CD4-positive, alpha-beta T cell treated with Interleukin-15 for 1 hour (primary cell): ENCODE data around the gene CELA2A.

Source experiments
- DNase-seq: peaks from one replicate; pipeline ENCODE4 v3.0.0-alpha.2; 2020

The CELA2A gene

DNA sequence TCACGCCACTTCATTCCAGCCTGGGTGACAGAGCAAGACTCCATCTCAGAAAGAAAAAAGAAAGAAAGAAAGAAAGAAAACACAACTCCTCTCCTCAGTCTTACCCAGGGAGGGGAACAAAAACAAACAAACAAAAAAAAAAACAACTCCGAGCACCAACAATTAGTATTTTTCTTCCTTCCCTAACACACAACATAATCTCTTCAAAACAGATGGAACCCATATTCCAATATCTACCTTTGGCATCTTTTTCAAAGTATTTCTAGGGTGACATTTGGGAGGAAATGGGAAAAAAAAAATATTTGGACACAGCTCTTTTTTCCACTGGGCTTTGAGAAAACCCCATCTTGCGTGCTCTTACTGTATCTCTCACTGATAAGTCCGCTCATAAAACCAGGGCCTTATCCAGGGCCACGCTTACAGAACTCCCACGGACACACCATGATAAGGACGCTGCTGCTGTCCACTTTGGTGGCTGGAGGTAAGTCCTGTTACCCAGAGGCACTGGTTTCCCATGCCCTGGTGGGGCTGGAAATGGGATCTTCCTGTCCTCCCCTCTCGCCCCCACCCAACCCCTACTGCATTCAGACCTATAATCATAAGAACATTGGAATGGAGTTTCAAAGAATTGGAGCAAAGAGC is at the start of gene CELA2A:
Gene CELA2A, plus strand, starts transcription at position 420 of the 642 bp plus-strand sequence. Its CDS starts 22 bp downstream, at position 442.
- no peak for DNase-seq

DNA sequence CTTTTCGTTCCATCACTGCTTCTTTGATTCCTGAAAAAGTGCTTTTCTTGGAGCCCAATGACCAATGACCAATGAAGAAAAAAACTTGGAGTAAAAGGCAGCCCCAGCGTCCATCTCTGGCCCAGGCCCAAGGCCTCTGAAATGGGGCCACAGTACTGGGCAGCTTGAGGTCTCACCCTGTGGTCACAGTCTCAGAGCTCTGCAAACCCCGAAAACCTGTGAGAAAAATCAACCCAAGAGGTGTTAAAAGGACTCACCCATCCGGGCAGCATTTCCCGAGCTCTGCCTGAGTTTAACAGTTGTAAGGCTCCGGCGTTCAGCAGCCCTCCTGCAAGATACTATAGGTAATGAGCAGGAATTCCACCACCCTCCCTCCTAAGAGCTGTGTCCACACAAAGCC is 49.0 kb upstream of the CELA2A start:
- no peak for DNase-seq

DNA sequence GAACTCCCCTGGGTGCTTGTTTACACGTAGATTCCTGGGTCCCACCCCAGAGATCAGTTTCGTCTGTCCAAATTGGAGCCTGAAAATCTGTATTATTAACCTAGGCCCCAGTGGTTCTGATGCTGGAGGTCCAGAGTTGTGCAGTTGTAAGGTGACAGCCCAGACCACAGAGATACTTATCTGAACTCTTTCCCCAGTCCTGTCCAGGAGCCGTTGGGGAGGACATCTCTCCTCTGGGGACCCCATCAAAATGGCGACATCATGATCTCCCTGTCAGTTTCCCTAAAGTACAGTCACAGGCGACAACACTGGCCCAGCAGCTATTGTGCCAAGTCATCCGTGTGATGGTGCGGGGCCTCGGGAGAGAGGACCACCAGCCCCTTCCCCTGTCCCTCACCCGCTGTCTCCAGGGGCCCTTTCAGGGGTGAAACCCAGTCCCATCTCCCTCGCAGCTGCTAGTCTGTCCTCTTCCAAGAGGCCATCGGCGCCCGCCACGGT is 47.6 kb upstream of the CELA2A start:
- no peak for DNase-seq

DNA sequence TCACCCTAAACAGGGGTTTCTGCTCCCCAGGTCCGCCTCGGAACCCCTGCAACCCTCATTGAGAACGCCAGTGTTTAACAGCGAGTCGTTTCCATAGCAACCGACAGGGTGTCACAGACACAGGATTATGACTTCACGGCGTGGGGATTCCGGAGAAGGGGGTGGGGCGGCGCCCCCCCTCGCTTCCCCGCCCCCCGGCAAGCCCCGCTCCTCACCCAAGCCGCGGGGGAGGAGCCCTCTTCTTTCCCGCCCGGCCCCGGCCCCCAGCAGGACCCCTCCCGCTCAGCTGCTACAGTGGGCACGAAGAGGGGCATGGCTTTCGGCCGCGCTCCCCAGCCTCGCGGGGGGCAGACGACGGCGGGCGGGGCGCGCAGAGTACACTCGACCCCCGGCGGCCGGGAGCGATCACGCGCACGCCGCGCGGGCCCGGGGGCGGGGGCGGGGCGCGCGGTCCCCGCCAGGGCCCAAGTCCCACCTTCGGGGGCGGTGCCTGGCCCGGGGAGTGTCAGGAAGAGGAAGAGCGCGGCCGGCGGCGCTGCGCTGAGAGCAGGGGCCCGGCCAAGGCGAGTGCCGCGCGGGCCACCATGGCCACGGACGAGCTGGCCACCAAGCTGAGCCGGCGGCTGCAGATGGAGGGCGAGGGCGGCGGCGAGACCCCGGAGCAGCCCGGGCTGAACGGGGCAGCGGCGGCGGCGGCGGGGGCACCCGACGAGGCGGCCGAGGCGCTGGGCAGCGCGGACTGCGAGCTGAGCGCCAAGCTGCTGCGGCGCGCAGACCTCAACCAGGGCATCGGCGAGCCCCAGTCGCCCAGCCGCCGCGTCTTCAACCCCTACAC is 46.9 kb upstream of the CELA2A start, which contains the start of gene EFHD2:
Gene EFHD2, plus strand, starts transcription at position 501 of the 835 bp plus-strand sequence. Its CDS starts 84 bp downstream, at position 585.
- DNase-seq, result peak; percentile 96

DNA sequence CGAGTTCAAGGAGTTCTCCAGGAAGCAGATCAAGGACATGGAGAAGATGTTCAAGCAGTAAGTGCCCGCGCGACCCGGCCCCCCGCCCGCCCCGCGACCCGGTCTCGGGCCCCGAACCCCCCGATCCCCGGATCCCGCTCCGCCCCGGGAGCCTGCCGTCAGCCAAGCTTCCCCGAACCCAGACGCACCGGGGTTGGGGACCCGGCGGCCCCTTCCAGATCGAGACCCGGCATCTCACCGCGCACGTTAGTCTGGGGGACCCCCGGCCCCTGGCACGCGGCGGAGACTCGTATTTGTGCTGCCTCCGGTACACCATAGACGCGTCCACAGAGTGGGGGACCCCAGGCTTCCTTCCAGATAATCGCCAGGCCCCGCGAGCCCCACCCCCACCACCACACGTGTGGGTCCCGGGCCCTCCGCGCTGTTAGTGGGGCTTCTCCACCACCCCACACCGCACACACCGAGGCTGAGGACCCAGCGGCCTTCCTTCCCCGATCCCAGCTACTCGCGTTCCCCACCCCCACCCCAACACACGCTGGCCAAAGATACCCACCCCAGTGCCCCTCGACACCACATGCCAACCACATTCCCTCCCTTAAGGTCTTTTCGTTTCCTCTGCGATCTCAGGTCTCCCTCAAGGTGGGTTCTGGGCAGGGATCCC is 46.2 kb upstream of the CELA2A start:
- DNase-seq, result no peak

DNA sequence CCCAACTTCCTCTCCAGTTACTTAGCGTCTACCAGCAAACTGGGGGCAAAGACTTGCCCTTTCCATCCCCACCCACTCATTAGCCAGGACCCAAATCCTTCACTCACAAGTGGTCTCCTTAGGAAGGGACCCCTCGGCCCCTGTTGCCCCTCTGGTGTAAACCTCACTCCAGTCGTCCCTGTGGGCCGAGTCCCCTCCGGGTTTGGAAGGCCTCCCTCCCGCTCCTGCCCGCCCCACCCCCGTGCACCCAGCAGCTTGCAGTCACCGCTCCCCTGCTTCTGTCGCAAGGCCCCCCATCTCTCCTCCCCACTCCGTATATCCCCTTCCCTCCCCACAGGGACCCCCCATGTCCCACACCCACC is 45.7 kb upstream of the CELA2A start:
- no peak for DNase-seq

DNA sequence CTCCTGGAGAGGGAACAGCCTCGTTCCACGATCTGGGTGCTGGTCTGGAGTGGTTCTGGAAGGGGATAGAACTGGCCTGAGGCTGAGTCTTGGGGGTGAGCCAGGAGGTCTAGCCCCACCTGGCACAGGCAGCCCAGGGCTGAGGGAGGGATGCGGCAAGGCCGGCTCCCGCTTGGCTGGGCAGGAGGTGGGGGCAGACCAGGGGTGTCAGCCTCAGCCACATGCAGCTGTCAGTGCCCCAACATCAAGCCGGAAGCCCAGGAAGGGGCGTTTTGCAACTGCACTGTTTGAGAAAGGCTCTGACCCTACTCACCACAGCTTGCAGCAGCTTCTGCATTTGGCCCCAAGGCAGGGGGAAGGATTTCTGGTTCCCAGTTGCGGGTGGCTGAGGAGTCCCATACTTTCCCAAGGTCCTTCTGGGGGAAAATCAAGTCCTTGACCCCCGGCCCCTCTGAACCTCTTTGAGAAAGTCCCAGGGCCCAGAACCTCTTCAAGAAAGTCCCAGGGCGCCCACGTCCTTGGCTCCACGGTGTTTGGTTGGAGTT is 44.9 kb upstream of the CELA2A start:
- DNase-seq, result peak; percentile 83

DNA sequence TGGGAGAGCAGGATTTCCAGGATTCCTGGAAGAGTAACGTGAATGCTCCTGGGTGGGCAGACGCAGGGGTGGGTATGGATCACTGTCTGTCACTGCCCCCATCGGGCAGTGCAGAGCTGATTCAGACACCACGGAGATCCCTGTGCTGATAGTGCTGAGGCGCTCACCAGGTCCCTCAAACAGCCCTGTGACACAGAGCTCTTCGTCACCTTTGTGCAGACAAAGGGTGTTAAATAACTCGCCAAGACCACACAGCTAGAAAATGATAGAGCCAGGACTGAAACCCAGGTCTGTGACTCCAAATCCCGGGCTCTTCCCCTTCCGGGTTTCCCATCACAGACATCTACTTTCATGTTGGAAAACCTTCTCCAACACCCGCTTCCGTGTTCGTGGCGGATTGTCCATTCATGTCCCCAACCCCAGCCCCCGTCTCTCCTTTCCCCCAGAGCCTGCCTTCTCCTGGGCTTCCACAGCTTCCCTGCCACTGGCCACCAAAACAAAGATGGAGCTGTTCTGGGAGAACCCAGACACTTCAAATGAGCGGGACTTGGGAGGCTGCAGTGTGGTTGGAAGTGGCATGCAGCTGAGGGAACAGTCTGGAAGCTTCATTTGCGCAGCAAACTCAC is 44.2 kb upstream of the CELA2A start:
- DNase-seq, result peak; percentile 65

DNA sequence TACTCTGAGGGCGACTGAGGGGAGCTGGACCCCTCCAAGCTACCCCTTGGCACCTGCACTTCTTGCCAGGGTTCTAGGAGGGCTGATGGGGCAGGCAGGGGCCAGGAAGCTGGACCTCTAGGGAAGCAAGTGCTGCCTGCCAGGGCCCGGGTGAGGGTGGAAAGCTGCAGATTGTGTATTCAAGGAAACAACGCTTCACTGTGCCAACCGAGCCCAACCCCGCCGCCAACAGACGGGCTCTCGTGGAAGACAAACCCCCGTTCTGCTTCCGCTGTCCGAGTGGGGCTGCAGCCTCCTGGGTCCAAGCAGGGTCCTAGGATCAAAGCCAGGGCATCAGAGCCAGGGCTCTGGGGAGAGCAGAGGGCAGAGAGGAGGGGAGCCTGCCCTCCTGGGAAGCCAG is 43.7 kb upstream of the CELA2A start:
- no peak for DNase-seq

DNA sequence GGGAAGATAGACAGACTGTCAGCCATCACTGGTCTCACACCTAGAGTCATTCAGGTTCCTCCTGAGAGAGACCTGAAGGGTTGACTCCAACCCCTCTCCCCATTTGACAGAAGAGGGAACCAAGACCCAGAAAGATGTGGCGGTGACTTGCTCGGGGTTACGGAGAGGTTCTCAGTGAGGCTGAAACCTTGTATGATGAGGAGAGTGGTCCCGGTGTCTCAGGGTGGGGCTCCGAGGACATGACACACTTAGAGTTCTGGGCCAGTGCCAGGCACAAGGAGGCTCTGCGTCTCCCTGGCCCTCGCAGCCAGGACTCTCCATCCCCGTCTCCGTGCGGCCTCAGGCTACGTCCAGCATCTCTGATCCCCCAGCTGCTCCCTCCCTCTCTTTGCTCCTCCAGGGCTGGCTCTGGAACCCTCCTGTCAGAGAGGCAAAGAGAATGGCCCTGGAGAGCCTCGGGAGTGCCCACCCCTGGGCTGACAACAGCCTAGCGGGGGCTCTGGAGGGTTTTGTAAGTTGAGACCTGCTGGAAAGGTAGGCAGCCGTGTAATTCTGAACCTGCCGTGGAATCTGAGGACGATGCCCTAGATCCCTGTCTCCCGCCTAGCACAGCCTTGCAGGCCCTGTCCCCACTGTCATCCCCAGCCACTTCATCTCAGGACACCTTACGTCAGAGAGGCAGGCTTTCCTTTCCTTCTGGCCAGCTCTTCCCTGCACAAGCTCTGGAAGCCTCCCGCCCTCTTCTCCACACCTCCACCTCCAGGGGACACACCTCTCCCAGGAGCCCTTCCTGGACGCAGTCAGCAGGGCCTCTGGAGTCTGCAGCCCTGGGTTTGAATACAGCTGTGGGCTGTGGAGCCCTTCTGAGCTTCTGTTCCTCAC is 42.7 kb upstream of the CELA2A start:
- no peak for DNase-seq

DNA sequence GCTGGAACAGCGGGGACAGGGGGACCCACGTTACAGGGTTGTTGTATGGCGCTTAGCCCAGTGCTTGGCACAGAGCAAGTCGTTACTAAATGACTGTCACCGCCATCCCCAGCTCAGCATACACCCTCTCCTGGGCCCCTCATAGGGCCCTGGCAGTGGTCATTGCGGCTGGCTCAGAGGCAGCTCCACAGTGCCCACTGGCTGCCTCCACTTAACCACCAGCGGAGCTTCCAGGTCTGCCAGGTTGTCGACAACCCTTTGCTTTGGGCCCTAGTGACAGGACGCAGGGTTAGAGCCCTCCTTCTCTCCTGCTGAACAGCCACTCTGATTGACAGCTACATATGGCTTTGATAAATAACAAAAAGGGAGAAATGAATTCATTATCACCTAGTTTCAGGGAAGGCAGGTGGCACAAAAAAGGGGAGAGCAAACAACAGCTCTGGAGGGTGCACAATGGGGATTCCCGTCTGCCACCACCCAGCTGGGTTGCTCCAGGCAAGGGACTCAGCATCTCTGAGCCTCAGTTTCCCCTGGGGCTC is 42.0 kb upstream of the CELA2A start:
- no peak for DNase-seq

DNA sequence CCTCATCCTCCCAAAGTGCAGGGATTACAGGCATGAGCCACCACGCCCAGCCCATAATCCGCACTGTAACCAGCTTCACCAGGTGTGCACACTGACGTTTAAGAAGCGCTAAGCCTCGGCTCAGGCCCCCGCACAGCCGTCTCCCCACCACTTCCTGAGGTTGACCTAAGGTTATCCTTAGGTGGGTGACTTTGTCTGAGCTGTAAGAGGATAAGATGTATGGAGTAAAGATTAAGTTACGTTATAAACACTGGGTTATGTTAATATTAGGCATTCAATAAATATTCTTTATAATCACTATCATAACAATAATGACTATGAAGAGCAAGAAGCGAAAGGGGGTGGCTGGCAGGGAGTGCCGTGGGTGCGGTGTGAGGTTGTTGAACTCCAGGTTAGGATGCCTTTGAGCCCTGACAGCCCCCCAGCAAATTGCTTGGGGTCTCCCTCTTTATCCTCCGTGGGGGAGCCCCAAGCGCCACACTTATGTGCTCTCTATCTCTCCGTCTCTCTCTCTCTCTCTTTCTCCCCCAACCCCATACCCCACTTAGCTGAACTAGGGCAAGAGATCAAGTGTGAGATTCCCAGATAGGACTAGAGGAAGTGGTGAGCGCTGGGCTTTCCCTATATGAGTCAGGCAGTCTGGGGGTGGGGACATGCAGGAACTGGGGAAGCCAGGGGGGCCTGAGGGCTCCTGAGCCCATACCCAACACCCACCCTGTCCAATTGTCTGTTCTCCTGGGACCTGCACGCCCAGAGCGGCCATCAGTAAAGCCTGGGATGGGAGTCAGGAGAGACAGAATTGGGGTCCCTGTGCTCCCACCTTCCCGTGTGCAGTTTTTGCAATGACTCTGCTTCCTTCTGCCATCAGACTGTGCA is 39.2 kb upstream of the CELA2A start:
- peak; percentile 78 for DNase-seq

DNA sequence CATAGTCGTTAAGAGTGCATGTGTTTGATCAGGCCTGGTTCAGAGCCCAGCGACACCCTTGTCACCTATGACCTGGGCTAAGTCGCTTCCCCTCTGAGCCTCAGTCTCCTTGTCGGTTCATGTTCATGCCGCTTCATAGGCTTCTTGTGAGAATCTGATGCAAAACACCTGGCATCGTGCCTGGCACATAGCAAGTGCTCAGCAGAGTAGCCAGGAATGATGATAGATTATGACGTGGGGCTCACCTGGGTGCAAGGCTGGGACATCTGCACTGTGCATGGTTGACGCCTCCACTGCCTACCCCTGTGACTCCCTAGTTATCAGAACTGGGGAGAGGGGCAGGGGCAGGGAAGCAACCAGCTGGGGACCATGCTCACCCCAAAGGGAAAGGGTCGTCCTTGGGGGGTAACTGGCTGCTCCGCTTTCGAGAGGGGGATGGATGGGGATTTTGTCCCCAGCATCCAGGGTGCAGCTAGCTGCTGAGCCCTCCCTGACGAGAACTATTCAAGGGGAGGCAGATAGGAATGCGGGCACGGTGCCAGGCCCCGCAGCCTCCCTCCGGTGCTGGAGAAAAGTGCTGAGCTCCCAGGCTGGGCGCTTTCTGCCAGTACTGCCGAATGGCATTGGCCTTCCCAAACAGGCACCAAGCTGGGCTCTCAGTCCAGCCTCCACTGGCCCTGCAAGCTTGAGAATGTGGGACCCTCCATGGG is 37.6 kb upstream of the CELA2A start:
- DNase-seq, result no peak

DNA sequence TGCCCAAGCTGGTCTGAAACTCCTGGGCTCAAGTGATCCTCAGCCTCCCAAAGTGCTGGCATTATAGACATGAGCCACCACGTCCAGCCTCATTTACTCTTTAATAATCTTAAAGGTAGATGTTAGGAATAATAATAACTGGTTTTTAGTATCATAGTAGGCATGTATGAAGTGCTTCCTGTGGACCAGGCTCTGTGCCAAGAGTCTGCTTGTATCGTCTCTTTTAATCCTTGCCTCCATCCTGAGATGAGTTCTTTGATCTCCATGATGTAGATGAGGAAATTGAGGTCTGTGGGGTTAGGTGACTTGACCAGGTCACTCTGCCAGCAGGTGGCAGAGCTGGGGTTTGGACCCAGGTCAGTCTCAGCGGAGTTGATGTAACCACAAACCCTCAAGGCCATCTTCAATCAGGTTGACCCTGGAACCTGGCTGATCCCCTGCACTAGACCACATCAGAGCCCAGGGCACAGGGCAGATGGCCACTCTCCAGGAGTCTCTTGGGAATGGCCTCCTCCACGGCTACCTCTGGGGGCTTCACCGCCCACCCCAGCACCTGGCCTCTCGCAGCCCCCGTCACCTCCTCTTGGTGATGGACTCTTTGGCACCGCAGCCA is 35.6 kb upstream of the CELA2A start:
- DNase-seq, result no peak

DNA sequence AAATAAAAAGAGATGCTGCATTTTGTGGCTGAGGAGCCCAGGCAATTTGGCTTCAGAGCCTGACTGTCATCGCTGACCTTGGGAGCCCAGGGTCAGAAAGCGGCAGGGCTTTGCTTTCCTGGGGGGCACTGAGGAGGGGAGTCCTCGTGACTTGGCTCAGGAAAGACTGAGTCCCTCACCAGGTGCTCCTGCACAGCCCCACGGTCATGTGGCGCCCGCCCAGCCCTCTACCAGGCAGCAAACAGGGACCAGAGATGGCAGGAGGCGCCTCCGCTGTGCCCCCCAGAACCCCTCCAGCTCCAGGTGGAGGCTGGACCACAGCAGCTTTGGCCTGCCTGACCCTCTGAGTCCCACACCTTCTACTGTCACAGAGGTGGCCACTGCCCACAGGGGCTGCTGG is 33.7 kb upstream of the CELA2A start:
- DNase-seq, result peak; percentile 15

DNA sequence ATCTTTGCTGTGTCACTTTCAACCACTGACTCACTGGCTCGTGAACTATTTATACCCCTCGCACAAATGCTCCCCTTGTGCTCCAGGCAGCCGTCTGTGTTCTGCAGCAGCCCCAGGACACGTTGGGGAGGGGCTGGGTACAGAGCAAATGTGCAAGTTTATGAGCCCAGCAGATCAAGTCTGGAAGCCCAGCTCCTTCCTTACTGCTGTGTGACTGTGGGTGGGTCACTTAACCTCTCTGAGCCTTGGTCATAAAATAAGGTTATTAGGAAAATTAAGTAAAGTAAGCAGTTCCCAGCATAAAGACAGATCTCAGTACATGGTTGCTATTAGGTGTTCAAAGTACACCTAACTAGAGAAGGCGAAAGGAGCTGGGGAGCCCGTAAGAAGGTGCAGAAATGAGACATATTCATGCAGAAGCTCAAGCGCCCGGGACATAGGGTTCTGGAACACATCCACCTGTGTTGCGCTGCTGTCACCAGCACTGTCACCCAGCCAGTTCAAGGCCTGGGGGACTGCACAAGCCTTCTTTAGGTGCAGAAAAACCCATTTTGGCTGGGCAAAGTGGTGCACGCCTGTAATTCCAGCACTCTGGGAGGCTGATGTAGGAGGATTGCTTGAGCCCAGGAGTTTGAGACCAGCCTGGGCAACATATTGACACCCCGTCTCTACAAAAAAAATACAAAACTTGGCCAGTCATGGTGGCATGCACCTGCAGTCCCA is 33.0 kb upstream of the CELA2A start:
- no peak for DNase-seq

DNA sequence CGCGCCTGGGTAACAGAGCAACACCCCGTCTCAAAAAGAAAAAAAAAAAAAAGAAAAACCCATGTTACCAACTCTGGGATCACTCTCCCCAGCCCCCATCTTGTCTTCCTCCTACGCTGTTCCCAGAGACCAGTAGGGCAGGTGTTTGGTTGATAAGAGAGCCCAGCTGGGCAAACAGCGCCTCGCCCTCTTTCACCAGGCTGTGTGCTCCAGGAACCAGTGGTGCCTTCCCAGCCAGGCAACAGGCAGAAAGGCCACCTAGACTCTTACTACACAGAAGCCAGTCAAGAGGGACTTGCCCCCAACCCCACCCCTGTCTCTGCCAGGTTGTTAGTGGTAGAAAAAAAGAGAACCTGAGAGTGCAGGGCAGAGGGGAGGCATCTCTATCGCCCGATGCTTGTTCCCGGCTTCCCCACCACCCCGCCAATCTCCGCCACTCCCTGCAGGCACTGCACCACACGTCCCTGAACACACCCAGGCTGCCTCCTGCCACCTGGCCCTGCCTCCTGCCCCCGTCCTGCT is 32.3 kb upstream of the CELA2A start:
- no peak for DNase-seq

DNA sequence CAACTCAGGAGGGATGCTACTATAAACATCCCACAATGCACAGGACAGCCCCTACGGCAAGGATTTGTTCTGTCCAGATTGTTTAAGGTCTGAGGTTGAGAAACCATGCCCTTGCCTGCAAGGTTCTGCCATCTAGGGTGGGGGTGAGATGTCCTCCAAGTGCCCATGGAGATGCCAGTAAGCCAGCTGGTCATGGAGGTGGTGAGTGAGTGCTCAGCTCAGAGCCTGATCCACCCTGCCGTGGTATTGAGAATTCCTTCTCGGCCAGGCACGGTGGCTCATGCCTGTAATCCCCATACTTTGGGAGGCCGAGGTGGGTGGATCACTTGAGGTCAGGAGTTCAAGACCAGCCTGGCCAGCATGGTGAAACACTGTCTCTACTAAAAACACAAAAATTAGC is 31.6 kb upstream of the CELA2A start:
- DNase-seq, result no peak
